HG03135 (cell line): ENCODE results near the gene CCDC9B.

Experiments
- ATAC-seq: cut with Tn5 transposase; IDR thresholded peaks from one replicate; pipeline ENCODE4 v1.9.1; 2021; ENCODE audit warnings: mild to moderate bottlenecking, moderate library complexity; ENCODE audit not compliant: unreplicated experiment

Gene CCDC9B

DNA sequence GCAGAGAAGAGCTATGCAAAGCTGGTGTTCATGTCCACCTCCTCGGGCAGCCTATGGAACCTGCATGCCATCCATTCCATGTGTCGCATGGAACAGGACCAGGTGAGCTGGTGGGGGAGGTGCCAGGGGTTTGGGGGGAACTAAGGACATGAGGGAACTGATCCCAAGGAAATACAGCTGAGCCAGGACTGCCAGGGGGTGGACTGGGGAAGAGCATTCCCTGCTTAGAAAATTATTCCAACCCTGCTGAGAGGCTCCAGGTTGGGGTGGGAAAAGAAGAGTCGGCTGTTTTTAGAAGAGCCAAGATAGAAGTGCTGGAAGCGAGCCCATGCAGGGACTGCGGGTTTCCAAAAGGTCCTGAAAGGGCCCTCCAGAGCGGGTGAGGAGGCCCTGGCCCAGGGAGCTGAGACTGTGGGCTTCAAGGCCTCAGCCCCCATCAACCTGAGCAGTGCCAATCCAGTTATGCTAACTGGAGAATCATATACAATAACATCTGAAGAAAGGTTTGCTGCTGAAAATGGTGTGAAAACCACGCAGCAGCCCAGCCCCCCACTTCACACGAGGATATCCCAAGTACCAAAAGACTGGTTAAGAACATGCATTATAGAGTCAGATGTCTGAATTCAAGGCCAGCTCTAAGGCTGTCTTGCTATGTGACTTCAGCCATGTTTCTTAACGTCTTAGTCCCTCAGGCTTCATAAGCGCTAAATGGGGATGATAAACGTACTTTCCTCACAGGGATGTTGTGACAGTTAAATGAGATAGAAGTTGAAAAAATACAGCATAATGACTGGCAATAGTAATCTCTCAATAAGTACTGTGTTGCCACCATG is 25.1 kb upstream of the CCDC9B start:
- ATAC-seq = no peak

GRCh38 chr15:40365016-40365415 is 24.3 kb upstream of the CCDC9B start:
- ATAC-seq = no peak

DNA sequence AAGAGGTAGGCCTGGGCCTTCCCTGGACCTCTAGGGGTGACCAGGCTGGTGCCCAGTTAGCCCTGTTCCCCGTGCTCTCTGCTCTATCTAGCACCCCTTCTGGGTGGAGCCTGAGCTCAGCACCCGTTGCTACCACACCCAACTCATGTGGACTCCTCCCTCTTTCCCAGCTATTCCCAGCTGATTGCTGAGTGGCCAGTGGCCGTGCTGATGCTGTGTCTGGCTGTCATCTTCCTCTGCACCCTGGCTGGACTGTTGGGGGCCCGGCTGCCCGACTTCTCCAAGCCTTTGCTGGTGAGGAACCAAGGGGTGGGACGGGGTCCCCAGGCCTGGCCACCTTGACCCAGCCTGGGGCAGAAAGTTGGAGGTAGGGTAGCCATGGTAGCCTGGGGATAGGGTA is 23.5 kb upstream of the CCDC9B start:
- ATAC-seq = no peak

DNA sequence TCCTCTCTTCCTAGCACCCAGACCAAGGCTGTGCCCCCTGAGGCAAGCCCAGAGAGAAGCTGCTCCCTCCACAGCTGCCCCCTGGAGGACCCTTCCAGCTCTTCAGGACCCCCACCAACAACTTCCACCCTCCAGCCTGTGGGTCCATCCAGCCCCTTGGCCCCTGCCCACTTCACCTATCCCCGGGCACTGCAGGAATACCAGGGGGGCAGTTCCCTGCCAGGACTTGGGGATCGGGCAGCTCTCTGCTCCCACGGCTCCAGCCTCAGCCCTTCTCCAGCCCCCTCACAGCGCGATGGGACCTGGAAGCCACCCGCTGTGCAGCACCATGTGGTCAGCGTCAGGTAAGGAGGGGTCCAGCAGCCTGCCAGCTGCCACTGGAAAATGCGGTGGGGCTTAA is 22.9 kb upstream of the CCDC9B start:
- no peak for ATAC-seq

DNA sequence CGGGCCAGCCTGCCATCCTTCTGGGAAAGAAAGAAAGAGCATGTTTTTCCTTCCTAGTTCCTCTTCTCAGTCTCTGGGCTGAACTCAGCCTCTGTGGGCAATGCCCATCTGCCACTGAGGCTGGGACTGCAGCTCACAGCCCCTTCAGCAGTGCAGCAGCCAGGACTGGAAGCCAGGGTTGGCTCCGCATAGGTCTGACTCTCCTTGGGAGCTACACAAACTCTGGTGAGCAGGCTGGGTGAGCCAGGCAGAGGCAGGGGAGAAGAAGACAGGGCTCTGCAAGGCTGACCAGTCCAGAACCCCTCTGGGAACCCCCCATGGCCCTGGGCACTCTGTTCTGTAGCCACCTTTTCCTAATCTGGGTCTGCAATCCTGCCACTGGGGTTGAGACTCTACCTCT is 20.9 kb upstream of the CCDC9B start:
- ATAC-seq = no peak

DNA sequence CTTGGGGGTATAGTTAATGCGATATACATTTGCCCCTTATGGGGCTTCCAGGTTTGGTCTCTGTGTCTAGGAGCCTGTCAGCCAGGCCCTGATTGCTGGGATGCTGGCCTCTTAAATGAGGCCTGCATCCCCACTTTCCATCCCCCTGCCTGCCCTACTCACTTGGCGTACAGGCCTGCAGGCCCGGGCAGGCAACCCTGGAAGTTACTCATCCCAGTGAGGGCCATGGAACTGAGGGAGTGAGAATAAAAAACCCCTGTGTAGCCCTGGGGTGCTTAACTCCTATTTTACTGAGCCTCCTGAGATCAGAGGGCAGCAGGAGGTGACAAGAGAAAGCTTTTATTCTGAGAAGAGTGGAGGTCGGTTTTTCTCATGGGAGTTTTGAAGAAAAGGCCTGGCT is 19.3 kb upstream of the CCDC9B start:
- ATAC-seq = no peak

DNA sequence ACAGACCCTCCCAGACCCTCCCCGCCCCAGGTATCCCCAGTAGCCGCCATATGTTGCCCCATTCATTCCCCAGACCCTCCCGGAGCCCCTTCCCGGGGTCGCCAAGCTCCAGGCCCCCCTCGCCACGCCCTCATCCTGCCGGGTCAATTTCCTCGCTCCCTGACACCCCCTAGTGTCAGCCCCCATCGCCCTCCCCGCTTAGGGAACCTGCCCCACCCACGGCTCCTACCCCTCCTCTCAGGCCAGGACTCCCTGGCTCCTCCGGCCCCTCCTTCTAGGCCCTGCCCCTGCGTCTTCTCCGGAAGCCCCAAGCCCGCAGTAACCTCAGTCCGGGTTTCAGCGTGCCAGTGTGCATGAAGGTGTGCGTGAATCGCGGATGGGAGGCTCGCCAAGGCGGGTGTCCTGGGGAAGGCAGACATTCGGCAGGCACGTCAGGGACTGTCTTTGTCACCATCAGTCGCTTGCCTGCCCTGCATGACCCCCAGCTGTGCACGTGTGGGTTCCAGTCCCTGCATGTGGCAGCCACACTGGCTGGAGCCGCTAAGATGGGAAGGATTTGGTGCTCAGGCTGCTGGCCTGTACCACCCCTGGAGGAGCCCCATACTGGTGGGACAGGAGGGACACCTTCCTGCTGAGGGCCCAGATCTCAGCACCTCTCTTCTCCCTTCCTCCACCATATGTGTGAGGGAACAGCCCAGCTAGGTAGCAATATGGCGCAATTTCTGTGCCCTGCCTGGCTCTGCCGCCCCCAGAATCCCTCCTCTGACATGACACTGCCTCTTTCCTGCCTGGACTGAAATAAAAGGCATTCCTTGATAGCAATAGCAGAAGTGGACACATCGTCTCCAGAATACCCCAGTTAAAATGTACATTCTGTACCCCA is 18.0 kb upstream of the CCDC9B start:
- peak; percentile 16 for ATAC-seq

- peak; percentile 79 for ATAC-seq
Measured at GRCh38 chr15:40357723-40358470, 17.2 kb upstream of the CCDC9B start, which contains the start of gene DISP2. Gene DISP2, plus strand, starts transcription at chr15:40358219. Its CDS starts 103 bp downstream, at chr15:40358322.

- no peak for ATAC-seq
Measured at GRCh38 chr15:40357246-40357645, 16.5 kb upstream of the CCDC9B start.

- ATAC-seq = no peak
Measured at GRCh38 chr15:40355976-40356585, 15.3 kb upstream of the CCDC9B start.

- ATAC-seq = no peak
Measured at GRCh38 chr15:40354408-40355171, 13.9 kb upstream of the CCDC9B start.

DNA sequence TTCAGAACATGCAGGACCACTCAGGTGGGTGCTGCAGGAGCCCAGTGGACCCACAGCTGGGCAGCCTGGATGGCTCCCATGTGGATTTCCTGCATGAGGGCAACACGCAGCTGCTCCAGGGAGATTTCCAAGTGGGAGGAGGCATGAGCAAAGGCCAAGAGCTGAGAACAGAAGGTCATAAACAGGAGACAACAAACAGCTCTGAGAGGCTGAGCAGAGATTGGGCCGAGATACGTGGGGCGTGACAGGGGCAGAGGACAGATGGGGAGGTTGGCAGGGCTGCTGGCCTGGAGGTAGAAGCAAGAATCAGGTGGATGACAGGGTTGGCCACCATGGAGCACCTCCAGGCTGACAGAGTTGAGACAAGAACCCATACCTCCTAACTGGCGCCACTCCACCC is 13.0 kb upstream of the CCDC9B start:
- no peak for ATAC-seq

DNA sequence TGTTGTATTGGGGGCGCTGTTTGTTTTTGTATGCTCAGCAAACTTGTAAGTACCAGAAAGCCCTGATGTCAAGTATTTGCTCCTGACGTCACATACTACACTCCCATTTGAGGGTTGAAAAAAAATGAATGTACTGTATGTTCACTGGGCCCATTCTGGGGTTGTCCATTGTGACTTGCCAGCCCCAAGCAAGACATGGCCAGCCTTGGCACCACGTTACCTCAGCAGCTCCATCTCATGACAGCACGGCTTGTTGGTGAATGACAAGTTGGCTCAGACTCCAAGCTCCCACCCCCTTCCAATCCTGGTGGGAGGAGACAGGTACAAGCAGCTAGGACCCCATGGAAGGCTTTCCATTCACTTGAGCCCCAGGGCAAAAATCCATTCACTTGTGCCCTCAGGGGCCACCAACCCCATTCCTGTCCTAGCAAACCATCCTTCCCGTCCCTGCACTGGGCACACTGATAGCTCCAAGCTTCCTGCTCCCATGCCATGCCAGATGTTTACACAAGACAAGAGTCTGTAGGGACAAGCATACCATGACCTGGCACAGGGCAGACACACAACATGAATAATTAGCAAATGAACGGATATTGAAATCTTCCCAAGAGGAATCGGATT is 11.7 kb upstream of the CCDC9B start:
- no peak for ATAC-seq

DNA sequence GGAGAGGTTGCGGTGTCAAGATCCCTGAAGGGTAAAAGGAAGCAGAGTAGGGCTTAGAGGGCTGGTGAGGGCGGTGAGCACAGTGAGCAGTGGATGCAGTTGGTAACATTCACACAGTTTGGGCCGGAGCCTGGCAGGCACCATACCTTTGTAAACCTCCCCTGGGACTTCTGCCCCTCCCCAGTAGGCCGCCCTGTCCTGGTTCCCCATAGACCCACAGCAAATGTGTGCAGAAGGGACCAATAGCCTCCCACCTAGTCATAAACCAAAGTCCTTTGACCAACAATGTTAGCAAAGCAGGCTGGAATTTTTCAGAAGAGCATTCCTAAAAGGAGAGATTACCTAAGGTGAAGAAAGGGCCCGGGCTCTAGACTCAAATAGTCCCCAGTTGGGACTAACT is 8.4 kb upstream of the CCDC9B start:
- no peak for ATAC-seq

- ATAC-seq = no peak
Measured at GRCh38 chr15:40348474-40348870, 7.7 kb upstream of the CCDC9B start.

DNA sequence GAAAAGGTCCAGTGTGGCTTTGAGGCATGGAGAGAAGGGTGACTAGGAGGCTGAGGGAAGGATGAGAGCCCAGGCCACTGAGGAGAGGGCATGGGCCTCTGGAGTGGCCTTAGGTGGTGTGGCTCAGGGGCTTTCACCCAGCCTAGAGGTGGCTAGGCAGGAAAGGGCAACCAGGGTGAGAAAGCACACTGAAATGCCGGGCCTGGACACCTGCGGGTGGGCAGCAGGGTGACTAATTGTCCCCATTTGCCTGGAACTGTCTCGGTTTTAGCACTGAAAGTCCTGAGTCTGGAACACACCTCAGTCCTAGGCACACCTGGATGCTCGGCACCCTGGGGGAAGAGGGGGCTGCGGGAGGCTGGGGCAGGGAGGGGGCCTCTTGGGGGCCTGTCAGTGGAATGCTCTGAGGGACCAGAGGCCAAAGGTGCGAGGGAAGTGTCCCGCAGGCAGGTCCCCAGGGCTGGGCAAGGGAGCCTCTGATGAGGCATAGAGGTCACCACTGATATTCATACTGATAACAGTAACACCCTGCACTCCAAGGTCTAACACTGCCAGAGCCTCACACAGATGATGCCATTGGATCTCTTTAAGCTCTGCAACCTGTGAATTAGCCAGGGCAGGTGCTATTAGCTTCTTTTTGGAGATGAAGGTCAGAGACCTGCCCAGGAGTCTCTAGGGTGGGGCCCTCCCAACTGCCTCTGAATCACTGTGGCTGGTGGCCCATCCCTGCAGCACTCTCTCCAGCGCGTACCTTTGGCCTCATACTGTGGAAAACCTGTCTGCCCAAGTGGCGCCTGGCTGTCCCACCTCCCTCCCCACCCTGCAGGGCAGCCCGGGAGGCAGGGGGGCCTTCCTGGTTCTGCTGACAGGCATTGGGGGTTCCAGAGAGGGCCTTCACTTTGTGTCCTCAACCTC is 7.1 kb upstream of the CCDC9B start:
- ATAC-seq = no peak

- ATAC-seq = no peak
Measured at GRCh38 chr15:40346579-40347558, 6.1 kb upstream of the CCDC9B start.
